ENCODE results near the gene TIAL1. TPM values are rescaled to one million over a fixed set of nuclear protein-coding genes. Genes with fewer than 3 reads are reported as not detected.

Gene TIAL1
- total and polyA plus RNA-seq, 2 of the 4 experiments (the other 2 are of a cell fraction), result 28.0 to 83.5 TPM

DNA sequence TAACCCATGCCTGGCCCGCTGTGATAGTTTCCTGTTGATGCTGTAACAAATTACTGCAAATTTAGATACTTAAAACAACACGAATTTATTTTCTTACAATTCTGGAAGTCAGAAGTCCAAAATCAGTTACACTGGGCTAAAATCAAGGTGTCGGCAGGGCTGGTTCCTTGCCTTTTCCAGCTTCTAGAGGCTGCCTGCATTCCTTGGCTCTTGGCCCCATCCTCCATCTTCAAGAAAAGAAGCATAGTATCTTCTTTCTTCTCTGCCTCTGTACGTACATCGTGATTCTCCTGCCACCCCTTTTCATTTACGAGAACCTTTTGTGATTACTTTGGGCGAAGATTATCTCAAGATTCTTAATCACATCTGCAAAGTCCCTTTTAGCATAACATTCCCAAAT is 1.6 kb upstream of the TIAL1 start:
- no peak overlapping the region for H3K9ac ChIP-seq (ENCODE audit: low read depth, low read length)
- ChIA-PET POLR2A (ENCODE audit: unreplicated experiment) (no interaction called here), CTCF (no interaction called here)
- no peak overlapping the region for H2BK120ac ChIP-seq (ENCODE audit: low read depth, low read length)
- H3K9me3 ChIP-seq (ENCODE audit: control insufficient read depth, insufficient read depth, low read length), result peaks cover 2% of the 10 kb centered on the region; the same call in 1 of the 2 replicates
- no peak overlapping the region for H4K91ac ChIP-seq (ENCODE audit: insufficient read depth, low read depth, low read length)
- H2BK15ac ChIP-seq (ENCODE audit: low read depth, low read length), result no peak overlapping the region
- H2AK9ac ChIP-seq (replicated peaks; ENCODE audit: low read depth, low read length, poor library complexity), result no peak overlapping the region
- H4K5ac ChIP-seq (ENCODE audit: low read depth, low read length), result no peak overlapping the region
- no peak overlapping the region for H3K4me3 ChIP-seq (ENCODE audit: insufficient read depth, low read depth, low read length)
- peaks cover 23% of the 10 kb centered on the region for H4K20me1 ChIP-seq (ENCODE audit: insufficient read depth, low read length)
- H3K4ac ChIP-seq (ENCODE audit: low read depth, low read length), result no peak overlapping the region
- H4K8ac ChIP-seq (ENCODE audit: low read depth in 2 of 2, low read length in 2 of 2), result no peak overlapping the region
- H3K27ac ChIP-seq (ENCODE audit: insufficient read depth, low read length), result no peak overlapping the region
- H2BK20ac ChIP-seq (ENCODE audit: low read depth, low read length), result no peak overlapping the region
- BruUV-seq (replicated peaks), result no TSS peak
- DNase-seq (no peak), ATAC-seq (ENCODE audit: low read depth) (no peak)
- H3K18ac ChIP-seq (ENCODE audit: low read depth, low read length), result no peak overlapping the region
- H3K56ac ChIP-seq (ENCODE audit: extremely low read depth, insufficient read depth, low read length), result no peak overlapping the region
- no peak overlapping the region for H2AFZ ChIP-seq (replicated peaks; ENCODE audit: low read length, poor library complexity)
- no peak overlapping the region for H2BK5ac ChIP-seq (ENCODE audit: low read depth, low read length, poor library complexity, severe bottlenecking)
- H3K4me1 ChIP-seq (ENCODE audit: control insufficient read depth, insufficient read depth, low read length), result peaks cover 5% of the 10 kb centered on the region; the same call in 1 of the 2 replicates
- TF ChIP-seq CTCF (conservative IDR thresholded peaks at IDR 0.05; ENCODE audit: low read depth, low read length), result no peak
- dilution Hi-C loops (cut with HindIII; ENCODE audit: low sequenced_read_pairs, unreplicated experiment) (no loop called here), intact Hi-C loops (cut with micrococcal nuclease) (no loop called here), in situ Hi-C loops (cut with MboI; ENCODE audit: low sequenced_read_pairs) (no loop called here)
- H3K36me3 ChIP-seq (ENCODE audit: control insufficient read depth, insufficient read depth, low read length), result peaks cover 6% of the 10 kb centered on the region
- H3K9me1 ChIP-seq (ENCODE audit: insufficient read depth, low read length), result 0 out of 2 replicates have a peak, but pooled peaks cover 6% of the 10 kb centered on the region
- no peak overlapping the region for H3K23ac ChIP-seq (ENCODE audit: low read depth, low read length)
- no peak overlapping the region for H3K4me2 ChIP-seq (ENCODE audit: low read depth, low read length)
- 100% methylated on average over 1 of the region's 7 CpGs; no CpG with 5 or more reads in 1 of the 2 experiments for WGBS, 2 experiments (ENCODE audit: extremely low coverage in 2 of 2, insufficient read length in 1 of 2)
- no peak overlapping the region for H3K14ac ChIP-seq (replicated peaks; ENCODE audit: low read depth, low read length)
- H2AK5ac ChIP-seq (ENCODE audit: low read depth, low read length), result no peak overlapping the region
- no peaks in the 10 kb centered on the region for H3K27me3 ChIP-seq (ENCODE audit: control insufficient read depth, insufficient read depth, low read length)
- peaks cover 3 to 24% of the 10 kb centered on the region in 2 experiments; a peak in 2 of 4 replicates for H3K79me1 ChIP-seq (ENCODE audit: low read depth in 1 of 2, low read length in 2 of 2)

All from IMR-90 (cell line).